GM10847 (cell line): ENCODE measurements around the gene CMIP.

Source experiments
- POLR2A ChIP-seq: IDR thresholded peaks from 2 replicates; pipeline ENCODE4 v1.6.1; 2011; ENCODE audit not compliant: insufficient read length; ENCODE audit errors: extremely low read depth

CMIP gene

GRCh38 chr16:81473969-81474959 lies 29.7 kb downstream of the CMIP start:
- TF ChIP-seq POLR2A, result no peak

DNA sequence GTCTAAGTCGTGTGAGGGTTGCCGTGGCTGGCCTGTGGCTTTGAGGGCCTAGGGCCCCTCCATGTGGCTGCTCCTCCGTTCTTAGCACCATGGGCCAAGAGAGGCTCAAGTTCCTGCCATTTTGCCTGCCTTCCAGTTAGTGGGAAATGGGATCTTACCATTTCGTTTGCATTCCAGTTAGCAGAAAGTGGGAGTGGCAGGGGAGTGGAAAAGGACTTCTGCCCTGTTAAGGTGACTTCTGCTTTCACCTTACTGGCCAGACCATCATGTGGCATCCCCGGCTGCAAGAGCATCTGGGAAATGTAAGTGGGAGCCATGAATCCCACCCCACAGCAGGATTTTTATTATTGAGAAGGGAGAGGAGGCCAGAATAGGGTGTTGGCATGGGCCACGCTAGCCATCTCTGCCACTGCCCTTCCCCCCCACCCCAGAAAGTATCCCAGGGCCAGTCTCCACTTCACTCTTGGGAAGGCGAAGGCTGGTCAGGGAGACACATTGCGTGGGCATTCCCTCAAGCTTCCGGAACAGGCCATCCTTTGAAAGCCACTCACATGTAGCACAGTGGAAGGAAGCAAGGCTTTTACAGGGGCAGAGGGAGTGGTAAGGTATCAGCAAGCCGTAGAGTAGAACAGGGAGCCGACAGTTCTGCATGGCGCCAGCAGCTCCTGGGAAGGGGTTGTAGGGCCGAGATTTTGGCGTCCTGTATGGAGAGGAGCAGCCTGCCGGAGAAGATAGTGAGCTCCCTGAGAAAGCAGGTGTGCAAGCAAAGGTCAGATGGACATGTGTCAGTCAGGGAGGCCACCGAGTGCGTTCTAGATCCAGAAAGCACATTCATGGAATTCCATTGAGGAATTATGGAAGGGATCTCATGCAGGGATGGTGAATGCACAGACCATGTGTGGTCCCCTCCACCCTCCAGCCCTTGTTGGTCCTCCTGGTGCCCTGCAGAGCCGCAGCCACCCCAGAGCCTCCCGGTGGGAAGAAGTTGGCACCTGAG lies 33.4 kb downstream of the CMIP start:
- no peak for TF ChIP-seq POLR2A

- no peak for TF ChIP-seq POLR2A
Measured at GRCh38 chr16:81478876-81479511, 34.4 kb downstream of the CMIP start.

- TF ChIP-seq POLR2A, result no peak
Measured at GRCh38 chr16:81480606-81481206, 36.1 kb downstream of the CMIP start.

- TF ChIP-seq POLR2A, result no peak
Measured at GRCh38 chr16:81481207-81481821, 36.7 kb downstream of the CMIP start.

GRCh38 chr16:81482329-81483063 lies 37.9 kb downstream of the CMIP start:
- no peak for TF ChIP-seq POLR2A

DNA sequence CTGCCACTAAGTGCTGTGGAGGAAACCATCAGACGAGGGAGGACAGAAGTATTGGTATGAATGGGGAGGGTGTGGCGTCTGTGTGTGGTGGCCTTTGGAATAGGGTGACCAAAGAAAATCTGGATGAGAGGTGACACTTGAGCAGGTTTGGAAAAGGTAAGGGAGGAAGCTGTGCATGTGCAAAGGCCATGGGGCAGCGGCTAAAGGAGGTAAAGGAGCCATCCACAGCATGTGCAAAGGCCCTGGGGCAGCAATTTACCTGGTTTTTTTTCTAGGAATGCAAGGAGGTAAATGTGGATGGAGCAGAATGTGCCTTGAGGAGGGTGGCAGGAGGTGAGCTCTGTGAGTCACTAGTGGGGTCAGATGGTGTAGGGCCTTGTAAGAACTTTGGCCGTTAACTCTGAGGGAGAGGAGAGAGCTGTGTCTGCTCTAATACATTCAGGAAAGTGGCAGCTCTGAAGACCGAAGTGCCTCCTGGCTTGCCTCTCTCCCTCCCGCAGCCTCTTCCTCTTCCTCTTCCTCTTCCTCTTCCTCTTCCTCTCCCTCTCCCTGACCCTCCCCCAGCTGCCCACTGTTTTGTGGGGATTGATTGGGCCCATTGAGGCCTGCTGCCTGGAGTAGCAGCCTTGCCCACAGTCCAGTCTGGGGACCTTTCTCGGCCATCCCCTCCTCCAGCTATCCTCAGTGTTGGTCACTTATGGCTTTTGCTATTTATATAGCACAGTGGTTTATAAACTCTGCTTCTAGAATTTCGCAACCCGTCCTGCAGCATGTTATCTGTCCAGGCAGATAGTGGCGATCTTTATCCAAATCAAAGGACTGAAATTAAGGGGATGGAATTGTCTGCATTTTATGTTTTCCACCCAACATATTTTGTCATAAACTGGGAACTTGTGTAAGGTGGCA lies 38.7 kb downstream of the CMIP start:
- TF ChIP-seq POLR2A, result no peak

GRCh38 chr16:81483970-81484595 lies 39.5 kb downstream of the CMIP start:
- TF ChIP-seq POLR2A, result no peak

GRCh38 chr16:81484908-81485624 lies 40.5 kb downstream of the CMIP start:
- no peak for TF ChIP-seq POLR2A

DNA sequence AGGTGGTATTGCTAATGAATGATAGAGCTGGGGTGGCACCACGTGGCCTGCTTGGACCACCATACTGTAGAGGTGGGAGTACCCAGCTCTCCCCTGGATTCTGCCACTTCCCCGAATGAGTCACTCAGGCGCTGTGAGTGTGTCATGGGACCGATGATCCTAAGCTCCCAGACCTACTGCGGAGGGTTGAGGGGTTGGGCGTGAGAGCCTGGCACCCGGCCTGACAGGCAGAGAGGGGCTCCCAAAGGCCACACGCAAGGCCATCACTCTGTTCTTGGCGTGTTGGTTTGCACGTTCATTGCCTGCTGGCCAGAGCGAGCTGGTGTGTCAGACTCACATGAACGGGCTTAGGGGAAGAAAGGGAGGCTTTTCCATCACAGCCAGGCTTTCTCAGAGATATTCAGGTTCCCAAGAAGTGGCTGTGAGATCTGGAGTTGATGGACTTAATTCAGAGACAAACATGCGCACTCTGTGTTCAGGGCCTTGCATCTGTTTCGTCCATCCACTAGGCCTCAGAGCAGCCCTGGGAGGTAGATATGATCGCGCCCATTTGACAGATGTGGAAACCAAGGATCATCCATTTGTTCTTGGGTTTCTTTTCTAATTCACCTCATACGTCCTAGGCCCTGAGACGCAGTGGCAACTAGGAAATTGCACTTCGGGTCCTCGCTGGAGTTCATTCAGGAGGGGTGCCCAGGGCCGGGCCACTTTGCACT lies 41.4 kb downstream of the CMIP start:
- no peak for TF ChIP-seq POLR2A

- TF ChIP-seq POLR2A, result no peak
Measured at GRCh38 chr16:81486540-81487061, 42.0 kb downstream of the CMIP start.
